GM19043 (cell line): Measurements from ENCODE around the gene OR9A2.

Experiments used
- ATAC-seq: cut with Tn5 transposase; IDR thresholded peaks from one replicate; pipeline ENCODE4 v1.9.1; 2021; ENCODE audit warnings: low read depth; ENCODE audit not compliant: unreplicated experiment

OR9A2 gene

GRCh38 chr7:143023047-143023446 is 3.9 kb downstream of the OR9A2 start:
- ATAC-seq, result no peak

GRCh38 chr7:143018931-143019330 is 8.0 kb downstream of the OR9A2 start:
- no peak for ATAC-seq

GRCh38 chr7:143016996-143017395 is 9.9 kb downstream of the OR9A2 start:
- ATAC-seq, result no peak

- ATAC-seq, result no peak
Measured at GRCh38 chr7:143015926-143016490, 10.9 kb downstream of the OR9A2 start.

GRCh38 chr7:143015084-143015483 is 11.8 kb downstream of the OR9A2 start:
- ATAC-seq, result peak; percentile 94

- ATAC-seq, result no peak
Measured at GRCh38 chr7:143013893-143014292, 13.0 kb downstream of the OR9A2 start.

- ATAC-seq, result no peak
Measured at GRCh38 chr7:143013473-143013872, 13.5 kb downstream of the OR9A2 start.

- ATAC-seq, result no peak
Measured at GRCh38 chr7:143012409-143012808, 14.5 kb downstream of the OR9A2 start.

- ATAC-seq, result no peak
Measured at GRCh38 chr7:143012001-143012400, 14.9 kb downstream of the OR9A2 start.

- ATAC-seq, result peak; percentile 87
Measured at GRCh38 chr7:143008007-143008901, 18.7 kb downstream of the OR9A2 start.

GRCh38 chr7:143005632-143006260 is 21.2 kb downstream of the OR9A2 start:
- ATAC-seq, result no peak

- no peak for ATAC-seq
Measured at GRCh38 chr7:143003393-143004051, 23.4 kb downstream of the OR9A2 start.

GRCh38 chr7:143002898-143003297 is 24.0 kb downstream of the OR9A2 start:
- no peak for ATAC-seq

GRCh38 chr7:143002106-143002505 is 24.8 kb downstream of the OR9A2 start:
- ATAC-seq, result no peak

- no peak for ATAC-seq
Measured at GRCh38 chr7:143000648-143001047, 26.3 kb downstream of the OR9A2 start.

- no peak for ATAC-seq
Measured at GRCh38 chr7:142999793-143000192, 27.1 kb downstream of the OR9A2 start.

GRCh38 chr7:142998966-142999365 is 28.0 kb downstream of the OR9A2 start:
- no peak for ATAC-seq

- no peak for ATAC-seq
Measured at GRCh38 chr7:142997456-142997989, 29.4 kb downstream of the OR9A2 start.

- no peak for ATAC-seq
Measured at GRCh38 chr7:142992427-142992826, 34.5 kb downstream of the OR9A2 start.

GRCh38 chr7:142984297-142984696 is 42.6 kb downstream of the OR9A2 start:
- ATAC-seq, result no peak

GRCh38 chr7:142983825-142984224 is 43.1 kb downstream of the OR9A2 start:
- no peak for ATAC-seq
